ENCODE results near the gene CEBPE. TPM values are rescaled to one million over a fixed set of nuclear protein-coding genes. Genes with fewer than 3 reads are reported as not detected.

The CEBPE gene
- total and polyA plus RNA-seq, 4 donors, result 0.08 to 4.4 (median 0.16) TPM; not detected in 1

DNA sequence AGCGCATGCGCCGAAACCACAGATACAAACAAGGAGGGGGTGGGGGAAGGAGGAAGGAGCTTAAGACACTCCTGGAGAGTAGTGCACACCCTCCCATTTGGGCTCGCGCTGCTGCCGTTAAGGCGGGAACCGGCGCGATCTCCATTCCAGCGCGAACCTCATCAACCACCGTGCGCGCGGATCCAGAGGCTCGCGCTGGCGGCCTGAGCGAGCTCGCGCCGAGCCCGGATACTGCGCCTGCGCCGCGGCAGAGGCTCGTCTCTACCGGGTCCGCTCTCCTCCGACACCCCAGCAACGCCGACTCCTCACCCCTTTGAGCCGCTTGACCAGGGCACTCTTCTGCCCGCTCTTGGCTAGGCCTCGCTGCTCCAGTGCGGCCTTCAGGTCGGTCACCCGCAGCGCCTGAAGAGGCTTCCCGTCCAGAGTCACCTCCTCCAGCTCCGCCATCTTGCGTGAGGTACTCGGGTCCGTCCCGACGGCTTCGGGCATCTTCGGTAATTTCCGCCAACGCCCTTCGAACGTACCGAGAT lies 24.3 kb downstream of the CEBPE start, which contains the start of gene ACIN1:
Gene ACIN1 (minus strand): TSS at position 471 of the 530 bp plus-strand sequence. CDS start 24 bp downstream, at position 447.
- Histone ChIP-seq H3K27ac (ENCODE audit: low read depth in 1 of 2, low read length in 2 of 2) (peak within 1 kb of the TSS; percentile 88 to 89), H3K9me3 (ENCODE audit: control insufficient read depth in 4 of 4, low read length in 3 of 4) (no peaks in the 10 kb centered on the region), H3K36me3 (ENCODE audit: control insufficient read depth in 4 of 4, insufficient read depth in 3 of 4, low read depth in 1 of 4, low read length in 3 of 4) (peaks cover 10 to 23% (median 17%) of the 10 kb centered on the region in 4 donors), H3K27me3 (ENCODE audit: control insufficient read depth in 4 of 4, insufficient read depth in 4 of 4, low read length in 3 of 4) (no peaks in the 10 kb centered on the region), H3K9ac (ENCODE audit: low read depth in 1 of 2, low read length in 2 of 2) (peak within 1 kb of the TSS; percentile 76 to 95), H3K4me3 (ENCODE audit: low read depth in 1 of 3, low read length in 3 of 3) (peak within 1 kb of the TSS; percentile 76 to 100 (median 85)), H3K4me1 (ENCODE audit: control insufficient read depth in 4 of 4, insufficient read depth in 4 of 4, low read length in 3 of 4) (peaks cover 0 to 20% (median 10%) of the 10 kb centered on the region in 4 donors)
- DNase-seq (ENCODE audit: low spot score), result peak; percentile 99
- TF ChIP-seq YY1 (IDR thresholded peaks at IDR 0.05), result peak; percentile 99
- TF ChIP-seq, protein P1, sequence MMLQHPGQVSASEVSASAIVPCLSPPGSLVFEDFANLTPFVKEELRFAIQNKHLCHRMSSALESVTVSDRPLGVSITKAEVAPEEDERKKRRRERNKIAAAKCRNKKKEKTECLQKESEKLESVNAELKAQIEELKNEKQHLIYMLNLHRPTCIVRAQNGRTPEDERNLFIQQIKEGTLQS (IDR thresholded peaks at IDR 0.05), result no peak
- under 1% methylated on average over 55 of the region's 55 CpGs for WGBS

DNA sequence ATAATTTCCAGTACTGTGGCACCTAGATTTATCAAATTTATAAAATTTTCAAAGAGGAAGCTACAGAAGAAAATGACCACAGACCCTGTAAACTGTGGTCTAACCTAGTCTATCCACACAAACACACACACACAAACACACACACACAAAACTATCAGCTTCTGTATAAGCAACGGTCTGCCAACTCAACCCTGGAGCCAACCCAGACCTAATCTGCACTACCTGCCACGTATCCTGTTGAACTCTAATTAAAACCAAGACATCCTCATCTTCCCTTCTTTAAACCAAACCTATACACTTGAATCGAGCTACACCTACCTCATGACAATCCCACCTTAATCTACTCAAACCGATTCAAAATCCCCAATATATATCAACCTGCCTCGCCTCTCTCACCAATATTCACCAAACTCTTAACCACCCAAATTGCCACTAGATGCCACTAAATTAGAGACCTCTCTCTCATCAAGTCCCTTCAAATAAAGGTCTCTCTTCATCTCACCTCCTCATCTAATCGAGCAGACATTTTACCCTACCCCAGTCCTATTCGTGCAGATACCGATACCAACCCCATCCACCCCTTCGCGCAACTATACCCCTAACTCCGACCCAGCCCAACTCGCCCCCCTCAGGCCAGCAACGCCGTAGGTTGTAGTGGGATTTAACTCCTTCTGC lies 24.9 kb downstream of the CEBPE start:
- Histone ChIP-seq H3K4me3 (ENCODE audit: low read depth in 1 of 3, low read length in 3 of 3) (peak overlapping the region; percentile 66 to 100 (median 79)), H3K4me1 (ENCODE audit: control insufficient read depth in 4 of 4, insufficient read depth in 4 of 4, low read length in 3 of 4) (peaks cover 0 to 18% (median 8%) of the 10 kb centered on the region in 4 donors), H3K9ac (ENCODE audit: low read depth in 1 of 2, low read length in 2 of 2) (peak overlapping the region; percentile 76 to 95), H3K9me3 (ENCODE audit: control insufficient read depth in 4 of 4, low read length in 3 of 4) (no peaks in the 10 kb centered on the region), H3K27ac (ENCODE audit: low read depth in 1 of 2, low read length in 2 of 2) (peak overlapping the region; percentile 88 to 89), H3K27me3 (ENCODE audit: control insufficient read depth in 4 of 4, insufficient read depth in 4 of 4, low read length in 3 of 4) (no peaks in the 10 kb centered on the region), H3K36me3 (ENCODE audit: control insufficient read depth in 4 of 4, insufficient read depth in 3 of 4, low read depth in 1 of 4, low read length in 3 of 4) (peaks cover 10 to 29% (median 20%) of the 10 kb centered on the region in 4 donors)
- TF ChIP-seq, protein P2, sequence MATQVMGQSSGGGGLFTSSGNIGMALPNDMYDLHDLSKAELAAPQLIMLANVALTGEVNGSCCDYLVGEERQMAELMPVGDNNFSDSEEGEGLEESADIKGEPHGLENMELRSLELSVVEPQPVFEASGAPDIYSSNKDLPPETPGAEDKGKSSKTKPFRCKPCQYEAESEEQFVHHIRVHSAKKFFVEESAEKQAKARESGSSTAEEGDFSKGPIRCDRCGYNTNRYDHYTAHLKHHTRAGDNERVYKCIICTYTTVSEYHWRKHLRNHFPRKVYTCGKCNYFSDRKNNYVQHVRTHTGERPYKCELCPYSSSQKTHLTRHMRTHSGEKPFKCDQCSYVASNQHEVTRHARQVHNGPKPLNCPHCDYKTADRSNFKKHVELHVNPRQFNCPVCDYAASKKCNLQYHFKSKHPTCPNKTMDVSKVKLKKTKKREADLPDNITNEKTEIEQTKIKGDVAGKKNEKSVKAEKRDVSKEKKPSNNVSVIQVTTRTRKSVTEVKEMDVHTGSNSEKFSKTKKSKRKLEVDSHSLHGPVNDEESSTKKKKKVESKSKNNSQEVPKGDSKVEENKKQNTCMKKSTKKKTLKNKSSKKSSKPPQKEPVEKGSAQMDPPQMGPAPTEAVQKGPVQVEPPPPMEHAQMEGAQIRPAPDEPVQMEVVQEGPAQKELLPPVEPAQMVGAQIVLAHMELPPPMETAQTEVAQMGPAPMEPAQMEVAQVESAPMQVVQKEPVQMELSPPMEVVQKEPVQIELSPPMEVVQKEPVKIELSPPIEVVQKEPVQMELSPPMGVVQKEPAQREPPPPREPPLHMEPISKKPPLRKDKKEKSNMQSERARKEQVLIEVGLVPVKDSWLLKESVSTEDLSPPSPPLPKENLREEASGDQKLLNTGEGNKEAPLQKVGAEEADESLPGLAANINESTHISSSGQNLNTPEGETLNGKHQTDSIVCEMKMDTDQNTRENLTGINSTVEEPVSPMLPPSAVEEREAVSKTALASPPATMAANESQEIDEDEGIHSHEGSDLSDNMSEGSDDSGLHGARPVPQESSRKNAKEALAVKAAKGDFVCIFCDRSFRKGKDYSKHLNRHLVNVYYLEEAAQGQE (IDR thresholded peaks at IDR 0.05), result no peak
- no peak for TF ChIP-seq FOXA1 (IDR thresholded peaks at IDR 0.05)
- TF ChIP-seq GABPA (IDR thresholded peaks at IDR 0.05 in 1 of 2, conservative IDR thresholded peaks at IDR 0.05 in 1 of 2), result no peak
- no peak for TF ChIP-seq TAF1 (conservative IDR thresholded peaks at IDR 0.05)
- TF ChIP-seq, protein P3, sequence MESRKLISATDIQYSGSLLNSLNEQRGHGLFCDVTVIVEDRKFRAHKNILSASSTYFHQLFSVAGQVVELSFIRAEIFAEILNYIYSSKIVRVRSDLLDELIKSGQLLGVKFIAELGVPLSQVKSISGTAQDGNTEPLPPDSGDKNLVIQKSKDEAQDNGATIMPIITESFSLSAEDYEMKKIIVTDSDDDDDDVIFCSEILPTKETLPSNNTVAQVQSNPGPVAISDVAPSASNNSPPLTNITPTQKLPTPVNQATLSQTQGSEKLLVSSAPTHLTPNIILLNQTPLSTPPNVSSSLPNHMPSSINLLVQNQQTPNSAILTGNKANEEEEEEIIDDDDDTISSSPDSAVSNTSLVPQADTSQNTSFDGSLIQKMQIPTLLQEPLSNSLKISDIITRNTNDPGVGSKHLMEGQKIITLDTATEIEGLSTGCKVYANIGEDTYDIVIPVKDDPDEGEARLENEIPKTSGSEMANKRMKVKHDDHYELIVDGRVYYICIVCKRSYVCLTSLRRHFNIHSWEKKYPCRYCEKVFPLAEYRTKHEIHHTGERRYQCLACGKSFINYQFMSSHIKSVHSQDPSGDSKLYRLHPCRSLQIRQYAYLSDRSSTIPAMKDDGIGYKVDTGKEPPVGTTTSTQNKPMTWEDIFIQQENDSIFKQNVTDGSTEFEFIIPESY (IDR thresholded peaks at IDR 0.05), result no peak
- TF ChIP-seq, protein P4, sequence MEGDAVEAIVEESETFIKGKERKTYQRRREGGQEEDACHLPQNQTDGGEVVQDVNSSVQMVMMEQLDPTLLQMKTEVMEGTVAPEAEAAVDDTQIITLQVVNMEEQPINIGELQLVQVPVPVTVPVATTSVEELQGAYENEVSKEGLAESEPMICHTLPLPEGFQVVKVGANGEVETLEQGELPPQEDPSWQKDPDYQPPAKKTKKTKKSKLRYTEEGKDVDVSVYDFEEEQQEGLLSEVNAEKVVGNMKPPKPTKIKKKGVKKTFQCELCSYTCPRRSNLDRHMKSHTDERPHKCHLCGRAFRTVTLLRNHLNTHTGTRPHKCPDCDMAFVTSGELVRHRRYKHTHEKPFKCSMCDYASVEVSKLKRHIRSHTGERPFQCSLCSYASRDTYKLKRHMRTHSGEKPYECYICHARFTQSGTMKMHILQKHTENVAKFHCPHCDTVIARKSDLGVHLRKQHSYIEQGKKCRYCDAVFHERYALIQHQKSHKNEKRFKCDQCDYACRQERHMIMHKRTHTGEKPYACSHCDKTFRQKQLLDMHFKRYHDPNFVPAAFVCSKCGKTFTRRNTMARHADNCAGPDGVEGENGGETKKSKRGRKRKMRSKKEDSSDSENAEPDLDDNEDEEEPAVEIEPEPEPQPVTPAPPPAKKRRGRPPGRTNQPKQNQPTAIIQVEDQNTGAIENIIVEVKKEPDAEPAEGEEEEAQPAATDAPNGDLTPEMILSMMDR (IDR thresholded peaks at IDR 0.05; ENCODE audit: low read depth, low read length, missing input control), result no peak
- TF ChIP-seq NR2F2 (IDR thresholded peaks at IDR 0.05), result no peak
- DNase-seq (ENCODE audit: low spot score), result no peak
- WGBS, result under 1% methylated on average over 14 of the region's 14 CpGs
